HEK293T (cell line): ENCODE results near the gene USP5.
"Not testable (repeated sequence)": the region's sequence is repeated elsewhere in the genome, so short reads cannot be mapped to it uniquely, and the experiment has no call there.

Source experiments
- CTCF ChIA-PET: fragments of 350-600 bp; formaldehyde crosslinking; extraction: SDS; loops from one replicate; lab custom pipeline; 2021; ENCODE audit warnings: antibody characterized with exemption, inconsistent platforms; lab: Yijun Ruan, JAX
- POLR2A ChIA-PET: fragments of 350-600 bp; formaldehyde crosslinking; extraction: SDS; loops from one replicate; lab custom pipeline; 2020; ENCODE audit warnings: antibody characterized with exemption, inconsistent platforms; lab: Yijun Ruan, JAX
- DNase-seq: peaks from one replicate; pipeline ENCODE4 v3.0.0; 2012; ENCODE audit warnings: mixed read lengths; ENCODE audit errors: extremely low spot score
- ARNT ChIP-seq: fragments of 450-650 bp; IDR thresholded peaks from 2 replicates; pipeline ENCODE4 v1.6.1; 2017; ENCODE audit warnings: mild to moderate bottlenecking
- BHLHE40 ChIP-seq: fragments of 450-650 bp; IDR thresholded peaks from 2 replicates; pipeline ENCODE4 v1.6.1; 2016; ENCODE audit warnings: mild to moderate bottlenecking, moderate library complexity, borderline replicate concordance
- CTBP1 ChIP-seq: fragments of 450-650 bp; IDR thresholded peaks from 2 replicates; pipeline ENCODE4 v1.6.1; 2016; ENCODE audit warnings: borderline replicate concordance
- ELF4 ChIP-seq: fragments of 450-650 bp; IDR thresholded peaks from 2 replicates; pipeline ENCODE4 v1.6.1; 2017; ENCODE audit warnings: antibody characterized with exemption
- FOXA1 ChIP-seq: fragments of 450-650 bp; IDR thresholded peaks from 2 replicates; pipeline ENCODE4 v1.6.1; 2016; ENCODE audit warnings: mild to moderate bottlenecking
- FOXK2 ChIP-seq: fragments of 450-650 bp; IDR thresholded peaks from 2 replicates; pipeline ENCODE4 v1.6.1; 2016; ENCODE audit warnings: mild to moderate bottlenecking
- FOXM1 ChIP-seq: fragments of 450-650 bp; IDR thresholded peaks from 2 replicates; pipeline ENCODE4 v1.6.1; 2017; ENCODE audit warnings: mild to moderate bottlenecking, borderline replicate concordance
- HDGF ChIP-seq: fragments of 450-650 bp; IDR thresholded peaks from 2 replicates; pipeline ENCODE4 v1.6.1; 2017; ENCODE audit warnings: antibody characterized with exemption, borderline replicate concordance
- L3MBTL2 ChIP-seq: fragments of 450-650 bp; conservative IDR thresholded peaks from 2 replicates; pipeline ENCODE4 v1.6.1; 2016; ENCODE audit warnings: mild to moderate bottlenecking
- NFRKB ChIP-seq: fragments of 450-650 bp; IDR thresholded peaks from 2 replicates; pipeline ENCODE4 v1.6.1; 2016; ENCODE audit warnings: mild to moderate bottlenecking, moderate library complexity
- PKNOX1 ChIP-seq: fragments of 450-650 bp; IDR thresholded peaks from 2 replicates; pipeline ENCODE4 v1.6.1; 2016
- SP1 ChIP-seq: fragments of 450-650 bp; IDR thresholded peaks from 2 replicates; pipeline ENCODE4 v1.6.1; 2017
- SUZ12 ChIP-seq: fragments of 450-650 bp; IDR thresholded peaks from 2 replicates; pipeline ENCODE4 v1.6.1; 2016; ENCODE audit warnings: mild to moderate bottlenecking
- TARDBP ChIP-seq: fragments of 450-650 bp; IDR thresholded peaks from 2 replicates; pipeline ENCODE4 v1.6.1; 2016
- ZNF384 ChIP-seq: fragments of 450-650 bp; IDR thresholded peaks from 2 replicates; pipeline ENCODE4 v1.6.1; 2016

USP5 gene

GRCh38 chr12:6861391-6861790 lies 9.4 kb downstream of the USP5 start:
- CTCF ChIA-PET: interaction anchor here (0.9 kb wide), 1 partner anchor 30 kb away, joined by 3 read pairs; no protein-coding TSS in a partner anchor
- DNase-seq: no peak
- TF ChIP-seq ZNF384 (no peak), FOXM1 (no peak), ELF4 (no peak)

GRCh38 chr12:6863033-6863432 lies 11.1 kb downstream of the USP5 start:
- CTCF ChIA-PET: no interaction called here
- POLR2A ChIA-PET: interaction anchor here (1.2 to 12.4 kb wide), 3 partner anchors 10 to 30 kb away, joined by 3 to 214 read pairs (median 7); partner anchors contain the start of genes CDCA3, SPSB2 and USP5
- TF ChIP-seq BHLHE40: no peak
- TF ChIP-seq ZNF384: no peak
- no peak for TF ChIP-seq FOXK2
- TF ChIP-seq PKNOX1: no peak
- TF ChIP-seq CTBP1: no peak
- no peak for DNase-seq

More at GRCh38 chr12:6861391-6861790, 9.4 kb downstream of the USP5 start:
- POLR2A ChIA-PET: interaction anchor here (0.8 to 2.0 kb wide), 4 partner anchors 8 to 137 kb away, joined by 3 to 11 read pairs (median 3); partner anchors contain the start of genes CDCA3, COPS7A and USP5

GRCh38 chr12:6863586-6864321 lies 11.8 kb downstream of the USP5 start:
- TF ChIP-seq ELF4 (no peak), ARNT (no peak), PKNOX1 (no peak), HDGF (no peak), FOXM1 (no peak), NFRKB (no peak), BHLHE40 (no peak), SUZ12 (no peak), TARDBP (no peak), SP1 (no peak), FOXK2 (no peak), L3MBTL2 (no peak), FOXA1 (no peak), CTBP1 (no peak)
- POLR2A ChIA-PET: interaction anchor here (1.1 to 12.4 kb wide), 4 partner anchors 9 to 80 kb away, joined by 3 to 214 read pairs (median 8); partner anchors contain the start of genes C12orf57, CDCA3, RNU7-1 and SPSB2
- CTCF ChIA-PET: no interaction called here
- no peak for DNase-seq

- not testable (repeated sequence) for DNase-seq
- ChIA-PET POLR2A (interaction anchor here (0.9 to 12.4 kb wide), 5 partner anchors 12 to 97 kb away, joined by 3 to 214 read pairs (median 4); partner anchors contain the start of genes C12orf57, CDCA3, RNU7-1 and USP5), CTCF (interaction anchor here (0.9 to 1.4 kb wide), 2 partner anchors 26 to 79 kb away, joined by 3 read pairs; no protein-coding TSS in a partner anchor)
Observed at GRCh38 chr12:6865307-6865706, 13.4 kb downstream of the USP5 start.

GRCh38 chr12:6866163-6866919 lies 14.4 kb downstream of the USP5 start:
- CTCF ChIA-PET: interaction anchor here (1.4 kb wide), 1 partner anchor 25 kb away, joined by 3 read pairs; no protein-coding TSS in a partner anchor
- POLR2A ChIA-PET: interaction anchor here (0.9 to 12.4 kb wide), 15 partner anchors 13 to 177 kb away, joined by 3 to 214 read pairs (median 5); partner anchors contain the start of genes C12orf57, CDCA3, COPS7A and MLF2
- DNase-seq: no peak
- no peak for TF ChIP-seq TARDBP

GRCh38 chr12:6866920-6867412 lies 15.0 kb downstream of the USP5 start:
- peak; percentile 30 for DNase-seq
- TF ChIP-seq ZNF384: no peak
- TF ChIP-seq ARNT: no peak
- ChIA-PET POLR2A (interaction anchor here (0.7 to 12.4 kb wide), 21 partner anchors 14 to 242 kb away, joined by 3 to 214 read pairs (median 4); partner anchors contain the start of genes C12orf57, CDCA3, COPS7A and ENO2), CTCF (interaction anchor here (0.6 kb wide), 2 partner anchors 193 to 328 kb away, joined by 3 to 5 read pairs; partner anchors contain the start of gene C1S)
